Uterus (tissue), 4 donors: ENCODE results near the gene WNT6. TPM values are rescaled to one million over a fixed set of nuclear protein-coding genes. Genes with fewer than 3 reads are reported as not detected.

ENCODE experiments used
- DNase-seq, 2 donors: peaks; one replicate each; pipeline ENCODE4 v3.0.0-alpha.2; 2019 to 2020
- H3K27ac ChIP-seq, 2 donors: fragments of 200-600 bp; sonication (generic); 1 replicate in 1 of 2; 2 replicates in 1 of 2; pipeline ENCODE4 v1.5.1; 2016 to 2018
- H3K27me3 ChIP-seq, 2 donors: fragments of 200-600 bp; sonication (generic); one replicate each; pipeline ENCODE4 v1.5.1; 2018 to 2019; ENCODE audit warnings: control low read depth in 1 of 2
- H3K36me3 ChIP-seq, 2 donors: fragments of 200-600 bp; sonication (generic); one replicate each; pipeline ENCODE4 v1.5.1; 2019; ENCODE audit warnings: control low read depth in 1 of 2
- H3K4me1 ChIP-seq, 2 donors: fragments of 200-600 bp; sonication (generic); one replicate each; pipeline ENCODE4 v1.5.1; 2018 to 2019; ENCODE audit warnings: control low read depth in 1 of 2
- H3K4me3 ChIP-seq, 2 donors: fragments of 200-600 bp; sonication (generic); 1 replicate in 1 of 2; 2 replicates in 1 of 2; pipeline ENCODE4 v1.5.1; 2018 to 2019; ENCODE audit warnings: mild to moderate bottlenecking in 1 of 2
- H3K9me3 ChIP-seq, 2 donors: fragments of 200-600 bp; sonication (generic); one replicate each; pipeline ENCODE4 v1.5.1; 2019; ENCODE audit warnings: control low read depth in 1 of 2
- POLR2A ChIP-seq, 2 donors: fragments of 450-650 bp; IDR thresholded peaks; one replicate each; pipeline ENCODE4 v1.6.1; 2016; ENCODE audit warnings: antibody characterized with exemption in 2 of 2, mild to moderate bottlenecking in 1 of 2, moderate library complexity in 1 of 2
- intact Hi-C: fragments of 100-400 bp; cut with DNase I; formaldehyde crosslinking; loops from one replicate; pipeline ENCODE4 v1.15.1; 2023; ENCODE audit warnings: low total_unique reads
- total RNA-seq, 4 donors: library from RNA; depleted of rRNA in 3 of 4; stranded (reverse); fragments of >200 nt in 3 of 4; gene quantifications; one replicate each; pipeline versions ENCODE4 v1.1.0 to v1.2.4, GENCODE V29; 2014 to 2023
- TF ChIP-seq, protein P1 (sequence below), 4 experiments: fragments of 200-600 bp in 2 of 4; fragments of 450-650 bp in 2 of 4; sonication (generic) in 2 of 4; IDR thresholded peaks; one replicate each; pipeline ENCODE4 v1.5.1; 2016 to 2019; ENCODE audit warnings: antibody characterized with exemption in 4 of 4, mild to moderate bottlenecking in 2 of 4, moderate library complexity in 1 of 4
- donor health status: DM: yes; HTN: yes; CAD: no.

The WNT6 gene
- total RNA-seq, 4 donors from 2014 or later, result 1.0 to 2.1 (median 1.9) TPM; not detected in 1

DNA sequence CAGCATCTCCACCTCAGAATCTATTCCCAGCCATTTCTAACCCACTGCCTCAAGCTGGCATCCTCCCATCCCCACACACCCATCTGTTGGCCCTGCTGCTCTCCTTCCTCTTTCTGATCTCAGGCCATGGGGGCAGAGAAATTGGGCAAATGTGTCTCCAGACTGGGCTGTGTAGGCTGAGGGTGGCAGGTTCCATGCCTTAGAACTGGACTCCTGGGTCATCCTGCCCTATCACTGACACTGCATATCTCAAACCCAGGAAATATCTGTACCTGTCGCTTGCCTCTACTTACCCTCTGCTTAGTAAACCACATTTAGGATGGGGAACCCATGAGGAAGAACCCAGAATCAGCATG is 22.8 kb downstream of the WNT6 start:
- H3K27me3 ChIP-seq, result peaks cover 11 to 30% of the 10 kb centered on the region in 2 donors
- H3K36me3 ChIP-seq, result no peaks in the 10 kb centered on the region
- TF ChIP-seq, protein P1, sequence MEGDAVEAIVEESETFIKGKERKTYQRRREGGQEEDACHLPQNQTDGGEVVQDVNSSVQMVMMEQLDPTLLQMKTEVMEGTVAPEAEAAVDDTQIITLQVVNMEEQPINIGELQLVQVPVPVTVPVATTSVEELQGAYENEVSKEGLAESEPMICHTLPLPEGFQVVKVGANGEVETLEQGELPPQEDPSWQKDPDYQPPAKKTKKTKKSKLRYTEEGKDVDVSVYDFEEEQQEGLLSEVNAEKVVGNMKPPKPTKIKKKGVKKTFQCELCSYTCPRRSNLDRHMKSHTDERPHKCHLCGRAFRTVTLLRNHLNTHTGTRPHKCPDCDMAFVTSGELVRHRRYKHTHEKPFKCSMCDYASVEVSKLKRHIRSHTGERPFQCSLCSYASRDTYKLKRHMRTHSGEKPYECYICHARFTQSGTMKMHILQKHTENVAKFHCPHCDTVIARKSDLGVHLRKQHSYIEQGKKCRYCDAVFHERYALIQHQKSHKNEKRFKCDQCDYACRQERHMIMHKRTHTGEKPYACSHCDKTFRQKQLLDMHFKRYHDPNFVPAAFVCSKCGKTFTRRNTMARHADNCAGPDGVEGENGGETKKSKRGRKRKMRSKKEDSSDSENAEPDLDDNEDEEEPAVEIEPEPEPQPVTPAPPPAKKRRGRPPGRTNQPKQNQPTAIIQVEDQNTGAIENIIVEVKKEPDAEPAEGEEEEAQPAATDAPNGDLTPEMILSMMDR (IDR thresholded peaks at IDR 0.05), result no peak
- no peak for TF ChIP-seq POLR2A (IDR thresholded peaks at IDR 0.05)
- H3K4me1 ChIP-seq, result peaks cover 0 to 12% of the 10 kb centered on the region in 2 donors
- no peak overlapping the region for H3K4me3 ChIP-seq
- intact Hi-C loops, result no loop called here
- no peaks in the 10 kb centered on the region for H3K9me3 ChIP-seq
- DNase-seq, result no peak
- no peak overlapping the region for H3K27ac ChIP-seq

DNA sequence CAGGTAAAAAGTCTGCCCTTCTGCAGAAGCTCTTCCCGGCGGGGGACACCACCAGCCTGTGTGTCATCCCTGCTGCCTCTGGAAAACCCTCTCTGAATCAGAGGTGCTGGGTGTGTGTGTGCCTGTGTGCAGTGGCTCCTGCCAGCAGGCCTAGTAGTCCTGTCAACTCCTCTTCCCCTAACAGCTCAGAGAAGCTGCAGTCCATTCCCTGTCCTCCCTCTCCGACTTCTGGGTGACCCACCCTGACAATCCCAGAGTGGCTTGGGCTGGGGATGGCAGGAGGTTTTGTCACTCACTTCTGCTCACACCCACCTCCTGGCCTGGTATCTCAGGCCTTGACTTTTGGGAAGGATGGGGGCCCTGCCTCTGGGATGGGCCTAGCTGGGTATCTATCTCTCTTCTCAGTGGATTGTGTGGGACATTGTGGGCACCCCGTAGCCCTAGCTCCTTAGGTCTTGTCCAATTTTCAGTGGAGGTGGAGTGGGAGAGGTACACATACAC is 23.3 kb downstream of the WNT6 start:
- DNase-seq, result no peak
- Histone ChIP-seq H3K36me3 (no peaks in the 10 kb centered on the region), H3K4me3 (no peak overlapping the region), H3K27ac (no peak overlapping the region), H3K4me1 (peaks cover 0 to 12% of the 10 kb centered on the region in 2 donors), H3K27me3 (peaks cover 11 to 30% of the 10 kb centered on the region in 2 donors), H3K9me3 (no peaks in the 10 kb centered on the region)
- intact Hi-C loops, result no loop called here
- no peak for TF ChIP-seq POLR2A (IDR thresholded peaks at IDR 0.05)
- TF ChIP-seq, protein P1 (IDR thresholded peaks at IDR 0.05), result no peak

DNA sequence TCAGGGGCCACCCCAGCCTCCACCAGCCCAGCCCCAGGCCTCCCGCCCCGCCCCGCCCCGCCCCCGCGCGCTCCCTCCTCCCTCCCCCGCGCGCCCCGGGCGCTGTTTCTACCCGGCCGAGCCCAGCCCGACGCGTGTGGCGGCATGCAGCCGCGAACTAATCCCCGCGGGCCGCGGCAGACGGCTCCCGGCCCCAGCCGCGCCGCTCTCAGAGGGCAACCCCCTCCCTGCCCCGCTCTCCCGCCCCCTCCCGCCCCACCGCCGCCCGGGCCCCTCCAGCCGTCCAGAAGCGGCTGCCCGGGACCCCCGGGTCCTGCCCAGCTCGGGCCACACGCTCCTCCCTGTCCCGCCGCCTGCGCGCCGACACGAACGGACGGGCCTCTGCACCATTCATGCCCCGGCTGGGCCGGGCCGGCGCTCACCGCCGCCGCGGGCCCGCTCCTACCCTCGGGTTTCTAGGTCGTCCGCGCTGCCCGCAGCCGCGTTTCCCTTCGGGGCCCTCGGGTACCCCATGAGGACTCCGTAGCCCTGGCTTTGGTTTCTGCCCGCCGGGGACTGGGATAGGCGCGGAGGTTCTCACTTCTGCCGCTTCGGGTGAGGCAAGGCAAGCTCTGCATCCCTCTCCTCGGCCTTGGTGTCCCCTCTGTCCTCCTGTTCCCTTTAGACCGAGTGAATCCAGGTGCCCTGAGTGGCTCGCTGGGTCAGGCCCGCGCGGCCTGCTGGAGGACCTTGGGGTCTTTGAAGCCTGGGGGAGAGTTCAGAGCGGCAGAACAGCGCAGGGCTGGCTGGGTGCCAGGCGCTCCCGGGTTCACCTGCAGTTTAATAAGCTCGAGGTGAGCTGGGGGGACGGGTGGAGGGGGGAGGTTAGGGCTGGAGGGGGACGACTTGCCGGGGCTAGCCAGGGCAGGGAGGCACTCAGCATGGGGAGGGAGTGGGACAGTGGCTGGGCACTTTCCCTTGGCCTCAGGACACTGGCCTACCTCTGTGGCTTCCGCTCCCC is 24.2 kb downstream of the WNT6 start:
- intact Hi-C loops, result no loop called here
- DNase-seq, result no peak
- Histone ChIP-seq H3K36me3 (no peaks in the 10 kb centered on the region), H3K4me1 (peaks cover 0 to 12% of the 10 kb centered on the region in 2 donors), H3K27ac (no peak overlapping the region), H3K9me3 (no peaks in the 10 kb centered on the region), H3K4me3 (peak overlapping the region; percentile 3 to 31), H3K27me3 (peaks cover 11 to 25% of the 10 kb centered on the region in 2 donors)
- TF ChIP-seq POLR2A (IDR thresholded peaks at IDR 0.05), result no peak
- TF ChIP-seq, protein P1 (IDR thresholded peaks at IDR 0.05), result no peak

DNA sequence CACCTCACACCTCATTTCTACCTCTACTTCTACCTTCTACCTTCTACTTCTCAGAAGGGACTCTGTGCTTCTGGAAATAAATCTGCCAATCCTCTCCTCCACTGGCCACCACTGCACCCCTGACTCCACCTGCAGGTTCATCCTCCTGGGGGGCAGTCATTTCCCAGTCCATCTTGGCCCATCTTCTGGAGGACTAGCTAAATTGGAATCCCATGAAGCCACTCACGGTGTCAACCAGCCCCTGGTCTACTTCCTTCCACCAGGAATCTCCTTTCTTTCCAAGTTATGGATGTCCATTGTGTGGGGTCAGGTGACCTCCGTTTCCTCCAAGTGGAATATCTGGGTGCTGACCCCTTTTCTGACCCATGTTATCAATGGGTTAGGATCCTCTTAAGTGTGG is 24.9 kb downstream of the WNT6 start:
- DNase-seq, result no peak
- intact Hi-C loops, result no loop called here
- TF ChIP-seq POLR2A (IDR thresholded peaks at IDR 0.05), result no peak
- TF ChIP-seq, protein P1 (IDR thresholded peaks at IDR 0.05), result no peak
- peaks cover 0 to 12% of the 10 kb centered on the region in 2 donors for H3K4me1 ChIP-seq
- H3K36me3 ChIP-seq, result no peaks in the 10 kb centered on the region
- H3K27me3 ChIP-seq, result peaks cover 11 to 17% of the 10 kb centered on the region in 2 donors
- no peak overlapping the region for H3K4me3 ChIP-seq
- H3K27ac ChIP-seq, result no peak overlapping the region
- no peaks in the 10 kb centered on the region for H3K9me3 ChIP-seq
